Non-pigmented ciliary epithelial cell (primary cell): Measurements from ENCODE around the gene PTPRCAP.
"Not testable (repeated sequence)": the region's sequence is repeated elsewhere in the genome, so short reads cannot be mapped to it uniquely, and the experiment has no call there.

Experiments used
- DNase-seq: peaks from one replicate; pipeline ENCODE4 v3.0.0-alpha.2; 2010; ENCODE audit warnings: low read depth

Gene PTPRCAP

DNA sequence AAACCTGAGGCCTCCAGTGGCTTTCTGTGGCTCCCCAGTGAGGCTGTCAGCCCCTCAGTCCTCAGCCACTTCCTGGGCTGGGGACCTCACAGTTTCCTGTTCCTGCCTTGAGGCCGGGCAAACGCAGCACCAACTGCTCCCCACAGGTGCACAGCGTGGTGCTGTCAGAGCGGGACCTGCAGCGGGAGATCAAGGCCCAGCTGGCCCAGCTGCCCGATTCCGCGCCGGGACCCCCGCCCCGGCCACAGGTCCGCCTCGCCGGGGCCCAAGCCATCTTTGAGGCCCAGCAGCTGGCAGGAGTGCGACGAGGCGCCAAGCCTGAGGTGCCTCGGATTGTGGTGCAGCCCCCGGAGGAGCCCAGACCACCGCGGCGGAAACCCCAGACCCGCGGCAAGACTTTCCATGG is 28.2 kb downstream of the PTPRCAP start:
- DNase-seq, result no peak

- no peak for DNase-seq
Observed at GRCh38 chr11:67408437-67409200, 28.9 kb downstream of the PTPRCAP start.

DNA sequence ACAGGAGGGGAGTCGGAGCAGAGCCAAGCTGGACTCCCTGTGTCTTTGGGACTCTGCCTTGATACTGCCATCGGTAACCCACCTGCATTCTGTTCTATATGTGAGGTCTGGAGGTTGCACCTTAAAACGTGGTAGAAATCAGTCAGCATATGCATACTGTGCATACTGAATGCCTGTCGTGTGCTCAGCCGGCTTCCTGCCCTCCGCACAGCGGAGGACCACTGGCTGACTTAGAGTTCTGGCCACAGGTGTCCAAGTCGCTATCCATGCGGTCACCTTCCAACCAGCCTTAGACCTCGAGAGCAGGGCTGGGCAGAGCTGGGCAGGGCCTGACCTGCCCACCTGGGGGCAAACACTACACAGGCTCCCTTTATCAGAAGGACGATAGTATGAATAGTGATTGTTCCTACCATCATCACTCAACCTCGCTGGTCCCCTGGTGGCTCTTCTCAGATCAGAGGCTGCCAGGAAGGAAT is 29.8 kb downstream of the PTPRCAP start:
- DNase-seq, result no peak

GRCh38 chr11:67406969-67407687 is 30.4 kb downstream of the PTPRCAP start:
- DNase-seq, result no peak

DNA sequence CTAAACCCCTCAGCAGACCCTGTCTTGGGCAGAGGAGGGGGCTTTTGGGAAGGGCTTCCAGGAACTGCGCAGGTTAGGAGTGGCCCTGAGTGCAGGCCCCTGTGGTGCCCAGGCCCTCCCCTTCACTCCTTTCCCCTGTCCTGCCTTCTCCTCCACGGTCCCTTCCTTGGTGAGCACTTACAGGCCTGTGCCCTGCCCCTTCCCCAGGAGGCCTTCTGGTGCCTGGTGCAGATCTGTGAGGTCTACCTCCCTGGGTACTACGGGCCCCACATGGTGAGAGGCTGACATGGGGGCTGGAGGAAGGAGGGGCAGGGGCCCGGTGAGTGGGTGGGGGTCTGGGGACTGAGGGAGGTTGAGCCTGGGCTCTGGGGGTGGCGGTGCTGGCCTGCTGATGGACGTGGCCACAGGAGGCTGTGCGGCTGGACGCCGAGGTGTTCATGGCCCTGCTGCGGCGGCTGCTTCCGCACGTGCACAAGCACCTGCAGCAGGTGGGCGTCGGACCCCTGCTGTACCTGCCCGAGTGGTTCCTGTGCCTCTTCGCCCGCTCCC is 31.0 kb downstream of the PTPRCAP start:
- DNase-seq, result no peak

DNA sequence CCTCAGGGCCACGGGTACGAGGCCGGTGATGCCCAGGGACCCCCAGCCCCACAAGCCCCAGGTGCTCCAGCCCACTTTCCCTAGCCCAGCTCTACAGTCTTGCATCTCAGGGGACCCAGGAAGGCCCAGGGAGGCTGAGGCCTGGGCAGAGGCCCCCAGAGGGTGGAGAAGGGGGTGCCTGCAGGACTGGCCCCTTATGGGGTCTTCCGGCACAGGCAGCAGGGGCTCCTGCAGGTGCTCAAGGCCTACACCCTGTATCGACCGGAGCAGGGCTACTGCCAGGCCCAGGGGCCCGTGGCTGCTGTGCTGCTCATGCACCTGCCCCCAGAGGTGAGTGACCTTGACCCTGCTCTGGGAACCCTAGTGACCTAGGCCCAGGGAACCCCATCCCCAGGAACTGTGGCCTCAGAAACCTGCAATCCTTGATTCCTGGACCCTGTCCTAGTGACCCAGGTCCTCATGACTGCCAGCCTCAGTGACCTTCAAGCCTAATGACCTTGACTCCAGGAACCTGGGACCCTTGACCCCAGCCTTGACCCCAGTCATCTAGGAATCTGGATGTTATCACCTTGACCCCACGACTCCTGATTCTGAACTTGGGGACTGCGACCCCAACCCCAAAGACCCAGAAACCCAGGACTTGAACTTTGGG is 31.7 kb downstream of the PTPRCAP start:
- DNase-seq, result no peak

DNA sequence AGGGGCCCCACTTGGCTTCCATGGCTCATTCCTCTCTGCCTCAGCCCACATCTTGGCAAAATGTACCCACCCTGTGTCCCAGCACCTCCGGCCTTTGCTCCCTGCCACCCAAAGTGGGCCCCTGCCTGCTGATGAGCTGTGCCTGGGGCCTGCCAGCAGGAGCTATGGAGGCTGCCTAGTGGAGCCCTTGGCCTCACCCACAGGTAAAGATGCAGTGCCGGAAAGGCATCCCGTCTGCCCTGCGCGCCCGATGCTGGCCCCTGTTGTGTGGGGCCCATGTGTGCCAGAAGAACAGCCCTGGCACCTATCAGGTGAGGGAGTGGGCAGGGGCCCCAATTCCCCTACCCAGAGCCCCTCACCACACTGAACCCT is 32.3 kb downstream of the PTPRCAP start:
- no peak for DNase-seq

DNA sequence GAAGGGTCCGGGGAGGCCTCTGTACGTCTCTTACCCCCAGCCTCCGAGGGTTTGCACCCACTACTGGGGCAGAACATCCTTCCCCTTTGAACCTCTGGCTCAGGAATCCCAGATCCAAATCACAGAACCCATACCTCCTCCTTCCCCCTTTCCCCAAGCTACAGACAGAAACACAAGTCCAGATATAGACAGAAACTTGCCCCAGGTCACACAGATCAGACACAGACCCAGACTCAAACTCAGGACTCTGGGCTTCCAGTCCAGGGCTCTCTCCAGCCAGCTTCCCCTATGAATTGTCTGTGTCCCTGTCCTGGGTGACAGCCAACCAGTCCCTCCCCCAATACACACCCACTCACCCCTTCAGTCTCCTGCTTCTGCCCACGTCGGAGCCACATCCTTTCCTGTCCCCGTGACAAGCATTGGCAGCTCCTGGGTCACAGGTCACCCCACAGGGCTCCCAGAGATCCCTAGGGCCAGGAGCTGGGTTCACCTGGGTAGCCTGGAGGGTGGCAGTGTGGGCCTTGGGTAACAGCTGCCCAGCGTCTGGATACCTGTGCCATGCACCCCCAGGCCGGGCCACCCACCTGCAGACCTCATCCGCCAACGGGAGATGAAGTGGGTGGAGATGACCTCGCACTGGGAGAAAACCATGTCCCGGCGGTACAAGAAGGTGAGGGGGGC is 32.8 kb downstream of the PTPRCAP start:
- no peak for DNase-seq

DNA sequence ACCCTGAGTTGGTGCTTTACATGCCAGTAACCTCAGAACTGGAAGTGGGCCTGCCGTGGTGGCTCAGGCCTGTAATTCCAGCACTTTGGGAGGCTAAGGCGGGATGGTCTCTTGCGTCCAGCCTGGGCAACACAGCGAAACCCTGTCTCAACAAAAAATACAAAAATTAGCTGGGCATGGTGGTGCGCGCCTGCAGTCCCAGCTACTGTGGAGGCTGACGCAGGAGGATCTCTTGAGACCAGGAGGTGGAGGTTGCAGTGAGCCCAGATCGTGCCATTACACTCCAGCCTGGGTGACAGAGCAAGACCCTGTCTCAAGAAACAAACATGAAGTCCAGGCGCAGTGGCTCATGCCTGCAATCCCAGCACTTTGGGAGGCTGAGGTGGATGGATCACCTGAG is 34.4 kb downstream of the PTPRCAP start:
- DNase-seq, result not testable (repeated sequence)

DNA sequence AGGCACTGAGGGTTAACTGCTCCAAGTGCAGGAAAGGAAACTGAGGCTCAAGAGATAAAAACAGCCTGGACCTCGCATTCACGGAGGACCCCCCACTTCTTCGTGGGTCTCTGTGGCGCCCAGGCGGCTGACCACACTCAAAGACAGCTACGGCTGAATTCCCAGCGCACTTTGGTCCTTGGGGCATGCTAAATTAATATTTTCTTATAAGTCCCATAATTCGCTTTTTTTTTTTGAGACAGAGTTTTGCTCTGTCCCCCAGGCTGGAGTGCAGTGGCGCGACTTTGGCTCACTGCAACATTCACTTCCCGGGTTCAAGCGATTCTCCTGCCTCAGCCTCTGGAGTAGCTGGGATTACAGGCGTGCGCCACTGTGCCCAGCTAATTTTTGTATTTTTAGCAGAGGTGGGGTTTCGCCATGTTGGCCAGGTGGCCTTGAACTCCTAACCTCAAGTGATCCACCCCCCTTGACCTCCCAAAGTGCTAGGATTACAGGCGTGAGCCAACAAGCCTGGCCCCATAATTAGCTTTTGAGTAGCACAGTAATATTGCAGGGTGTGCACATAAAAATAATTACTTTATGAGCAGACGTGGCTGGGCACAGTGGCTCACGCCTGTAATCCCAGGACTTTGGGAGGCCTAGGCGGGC is 35.2 kb downstream of the PTPRCAP start:
- DNase-seq, result not testable (repeated sequence)

DNA sequence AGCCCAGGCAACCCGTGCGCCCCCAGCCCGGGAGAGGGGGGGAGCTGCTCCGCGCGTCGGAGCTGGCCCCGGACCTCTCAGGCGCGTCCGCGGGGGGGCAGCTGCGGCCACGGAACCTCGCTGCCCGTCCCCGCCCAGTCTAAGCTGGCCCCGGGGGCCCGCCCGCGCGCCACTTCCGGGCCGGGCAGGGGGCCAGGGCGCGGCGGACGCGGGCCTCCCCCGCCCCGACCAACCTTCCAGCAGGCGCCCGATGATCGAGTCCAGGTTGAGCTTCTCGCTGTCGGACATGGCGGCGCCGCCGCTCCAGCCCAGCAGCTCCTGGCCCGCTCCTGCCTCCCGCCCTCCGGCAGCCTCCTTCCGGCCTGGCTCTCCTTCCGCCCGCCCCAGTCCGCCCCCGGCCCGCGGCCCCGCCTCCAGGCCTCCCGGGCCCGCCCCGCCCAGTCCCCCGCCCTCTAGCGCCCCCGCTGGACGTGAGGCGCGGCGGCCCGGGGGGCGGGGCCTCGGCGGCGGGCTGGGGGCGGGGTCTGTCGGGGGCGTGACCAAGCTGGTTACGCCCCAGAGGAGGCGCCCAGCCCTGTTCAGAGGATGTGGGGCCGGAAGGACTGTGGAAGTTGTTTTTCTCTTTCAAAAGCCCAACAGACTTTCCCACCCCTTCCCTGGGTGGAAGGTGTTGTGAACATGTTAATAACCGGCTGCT is 35.8 kb downstream of the PTPRCAP start, which contains the start of gene PPP1CA:
Gene PPP1CA, minus strand, starts transcription at position 364 of the 697 bp plus-strand sequence. Its CDS starts 76 bp downstream, at position 288.
- no peak for DNase-seq

- no peak for DNase-seq
Observed at GRCh38 chr11:67400942-67401494, 36.5 kb downstream of the PTPRCAP start.

DNA sequence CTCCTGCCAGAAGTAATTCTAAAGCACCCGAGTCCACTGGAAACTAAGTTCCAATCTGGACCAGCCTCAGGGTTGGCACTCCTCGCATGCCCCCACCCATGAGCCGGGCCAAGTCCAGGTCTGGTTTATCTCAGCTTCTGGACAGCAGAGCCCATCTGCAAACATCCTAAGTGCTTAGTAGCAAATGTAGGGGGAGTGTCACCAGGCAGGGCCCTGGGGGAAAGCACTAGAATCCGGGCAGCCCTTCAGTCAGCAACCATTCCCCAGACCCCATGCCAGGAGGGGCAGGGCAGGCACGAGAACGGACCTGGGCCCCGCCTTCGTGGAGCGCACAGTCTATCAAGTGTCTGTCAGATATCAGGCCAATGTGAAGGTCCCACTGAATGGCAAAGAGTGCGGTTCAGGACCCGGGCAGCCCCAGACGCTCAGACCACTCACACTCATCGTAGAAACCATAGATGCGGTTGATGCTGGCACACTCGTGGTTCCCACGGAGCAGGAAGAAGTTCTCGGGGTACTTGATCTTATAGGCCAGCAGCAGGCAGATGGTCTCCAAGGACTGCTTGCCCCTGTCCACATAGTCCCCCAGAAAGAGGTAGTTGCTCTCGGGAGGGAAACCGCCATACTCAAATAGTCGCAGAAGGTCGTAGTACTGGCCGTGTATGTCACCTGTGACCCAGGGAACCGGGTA is 37.1 kb downstream of the PTPRCAP start:
- DNase-seq, result no peak

GRCh38 chr11:67398661-67399563 is 38.6 kb downstream of the PTPRCAP start:
- DNase-seq, result no peak

DNA sequence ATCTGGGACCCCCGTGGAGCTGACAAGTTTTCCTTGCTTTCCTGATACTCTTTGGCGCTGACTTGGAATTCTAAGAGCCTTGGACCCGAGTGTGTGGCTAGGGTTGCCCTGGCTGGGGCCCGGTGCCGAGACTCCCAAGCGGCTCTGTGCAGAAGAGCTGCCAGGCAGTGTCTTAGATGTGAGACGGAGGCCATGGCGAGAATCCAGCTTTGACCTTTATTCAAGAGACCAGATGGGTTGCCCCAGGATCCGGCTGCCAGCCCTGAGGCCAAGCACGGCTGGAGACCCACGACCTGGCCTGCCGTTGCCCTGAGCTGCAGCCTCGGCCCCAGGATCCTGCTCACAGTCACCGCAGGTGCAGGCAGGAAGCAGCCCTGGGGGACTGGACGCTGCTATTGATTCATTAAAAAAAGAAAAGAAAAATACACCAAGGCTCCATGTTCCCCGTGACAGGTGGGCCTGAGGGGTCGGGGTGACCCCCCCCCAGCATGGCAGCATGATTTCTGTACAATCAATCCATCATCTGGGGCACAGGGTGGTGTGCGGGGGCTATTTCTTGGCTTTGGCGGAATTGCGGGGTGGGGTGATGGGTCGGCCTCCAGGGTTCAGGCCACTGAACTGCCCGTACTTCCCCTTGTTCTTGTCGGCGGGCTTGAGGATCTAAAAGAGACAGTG is 39.4 kb downstream of the PTPRCAP start:
- DNase-seq, result no peak

DNA sequence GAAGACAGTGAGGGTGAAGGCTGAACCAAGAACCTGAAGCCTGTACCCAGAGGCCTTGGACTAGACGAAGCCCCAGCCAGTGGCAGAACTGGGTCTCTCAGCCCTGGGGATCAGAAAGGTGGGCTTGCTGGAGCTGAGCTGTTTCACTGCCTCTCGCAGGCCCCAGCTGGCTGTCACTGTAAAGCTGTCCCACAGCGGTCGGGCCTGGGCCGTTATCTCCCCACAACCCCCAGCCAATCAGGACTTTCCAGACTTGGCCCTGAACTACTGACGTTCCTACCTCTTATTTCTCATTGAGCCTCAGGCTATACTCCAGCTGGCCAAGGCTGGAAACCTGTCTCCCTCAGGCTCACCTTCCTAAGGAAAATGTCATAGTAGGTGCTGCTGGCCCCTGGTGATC is 39.9 kb downstream of the PTPRCAP start:
- no peak for DNase-seq

DNA sequence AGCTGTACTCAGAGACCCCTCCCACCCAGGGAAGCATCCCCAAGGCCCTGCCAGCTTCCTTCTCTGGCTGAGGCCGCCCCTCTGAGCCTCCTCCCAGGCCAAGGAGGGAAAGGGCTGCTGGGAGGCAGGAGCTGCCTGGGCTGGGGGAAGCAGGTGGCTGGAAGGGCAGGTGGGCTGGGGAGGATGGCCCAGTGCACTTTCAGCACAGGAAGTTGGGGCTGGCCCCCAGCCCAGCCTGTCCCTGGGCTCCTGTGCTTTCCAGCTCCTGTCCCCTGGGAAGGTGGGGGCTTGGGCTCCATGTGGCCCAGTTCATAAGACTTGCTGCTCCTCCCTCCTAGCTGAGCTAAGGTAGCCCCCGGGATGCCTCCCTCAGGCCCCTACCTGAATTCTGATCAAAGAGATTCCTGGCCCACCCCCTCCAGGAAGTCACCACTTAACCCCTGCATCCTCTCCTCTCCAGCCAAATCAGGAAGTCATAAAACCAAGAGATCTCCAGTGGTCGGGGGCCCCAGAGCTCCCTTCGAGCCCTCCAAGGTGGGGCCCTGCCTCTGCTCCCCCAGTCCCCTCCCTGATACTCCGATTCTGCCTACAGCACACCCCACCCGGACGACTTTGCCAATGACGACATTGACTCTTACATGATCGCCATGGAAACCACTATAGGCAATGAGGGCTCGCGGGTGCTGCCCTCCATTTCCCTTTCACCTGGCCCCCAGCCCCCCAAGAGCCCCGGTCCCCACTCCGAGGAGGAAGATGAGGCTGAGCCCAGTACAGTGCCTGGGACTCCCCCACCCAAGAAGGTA is 40.7 kb downstream of the PTPRCAP start:
- DNase-seq, result no peak

GRCh38 chr11:67396259-67396581 is 41.3 kb downstream of the PTPRCAP start:
- DNase-seq, result no peak
